DMS153 treated with DMSO at 0.1 percent for 48 hours (cell line): ENCODE measurements around the gene CAMTA1.

Source experiments
- DNase-seq: peaks from one replicate; lab custom pipeline; 2025; ENCODE audit not compliant: unreplicated experiment; lab: John Stamatoyannopoulos, UW

Gene CAMTA1

DNA sequence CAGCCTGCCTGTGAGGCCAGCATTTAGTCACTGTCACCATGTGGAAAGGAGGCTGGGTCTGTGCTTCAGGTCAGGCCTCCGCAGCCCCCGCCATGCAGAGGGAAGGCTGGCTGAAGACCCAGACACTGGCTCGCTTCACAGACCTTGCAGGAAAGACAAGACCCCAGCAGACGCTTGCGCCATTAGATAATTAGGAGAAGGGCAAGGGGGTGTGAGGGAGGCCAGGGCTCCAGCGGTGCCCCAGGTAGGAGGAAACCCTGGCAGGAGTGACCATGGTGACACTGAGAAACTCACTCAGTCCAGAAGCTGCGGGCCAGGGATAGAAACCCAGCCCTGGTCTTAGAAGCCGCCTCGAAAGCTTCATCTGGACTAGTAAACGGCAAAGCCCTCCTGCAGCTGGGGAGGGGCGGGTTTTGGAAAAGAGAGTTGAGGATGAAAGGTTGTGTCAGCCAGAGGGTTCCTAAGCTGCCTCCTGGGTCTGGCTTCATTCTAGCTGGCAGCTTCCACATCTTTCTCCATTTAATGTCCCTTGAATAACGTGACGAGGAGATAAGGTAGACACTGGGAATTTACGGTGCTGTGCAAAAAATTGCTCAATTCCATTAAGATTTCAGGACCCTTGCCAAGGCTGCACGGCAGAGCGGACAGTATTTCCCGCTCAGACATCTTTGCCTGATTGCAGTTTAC lies 691.8 kb downstream of the CAMTA1 start:
- DNase-seq = no peak

- DNase-seq = no peak
These were observed 692.3 kb downstream of the CAMTA1 start for GRCh38 chr1:7477593-7477992.

DNA sequence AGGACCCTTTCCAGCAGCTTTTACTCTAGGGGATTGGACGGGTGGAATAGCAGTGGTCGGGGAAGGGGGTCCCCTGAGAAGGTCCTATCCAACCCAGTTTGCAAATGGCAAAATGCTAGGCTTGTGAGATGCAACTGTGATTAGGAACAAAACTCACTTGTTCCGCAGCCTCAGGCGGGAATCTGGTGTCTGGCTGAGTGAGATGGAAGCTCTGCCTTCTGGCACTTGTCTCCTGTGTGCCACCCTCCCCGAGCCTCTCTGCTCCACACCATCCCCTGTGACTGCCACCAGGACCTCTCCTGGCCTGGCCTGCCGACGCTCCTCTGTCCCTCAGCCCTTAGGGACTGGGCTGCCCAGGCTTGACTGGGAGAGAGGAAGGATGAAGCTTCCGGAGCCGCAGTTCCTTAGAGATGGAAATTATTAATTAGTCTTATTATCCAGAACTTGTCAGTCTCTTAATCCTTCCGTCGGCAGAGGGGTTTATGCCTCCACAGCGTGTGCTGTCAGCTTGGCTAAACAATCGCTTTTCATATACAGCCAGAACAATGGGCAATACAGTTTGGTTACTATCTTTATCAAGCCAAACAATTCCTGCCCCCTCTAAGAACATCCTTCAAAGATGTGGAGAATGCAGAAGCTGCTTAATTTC lies 693.0 kb downstream of the CAMTA1 start:
- DNase-seq = no peak

DNA sequence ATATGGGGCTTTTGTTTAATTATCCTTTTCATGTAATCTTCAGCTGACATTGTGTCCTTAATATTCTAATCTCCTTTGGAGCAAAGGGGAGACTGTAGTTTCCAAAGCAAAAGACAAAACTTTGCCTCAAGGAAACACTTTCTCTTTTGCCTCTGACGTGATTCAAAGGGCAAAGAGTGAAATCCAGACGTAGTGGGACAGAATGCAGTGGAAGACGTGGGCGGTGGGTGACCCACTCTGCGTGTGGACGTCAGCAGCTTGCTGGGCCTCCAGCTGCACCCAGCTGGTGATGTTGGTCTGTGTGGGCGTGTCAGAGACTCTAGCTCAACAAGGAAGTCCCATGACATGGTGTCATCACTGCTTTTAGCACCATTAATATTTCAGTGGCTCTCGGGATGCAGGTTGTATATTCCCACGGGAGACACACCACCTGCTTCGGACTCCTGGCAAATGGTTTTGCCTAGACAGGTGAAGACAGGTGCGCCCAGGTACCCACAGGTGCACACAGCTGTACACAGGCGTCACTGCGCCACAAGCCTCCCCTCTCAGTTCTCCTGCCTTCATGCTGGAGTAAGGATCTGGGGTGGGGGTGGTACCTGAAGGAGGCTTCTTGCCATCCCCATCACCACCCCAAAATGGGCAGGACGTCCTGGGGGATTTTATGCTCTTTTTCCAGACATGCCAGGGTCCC lies 693.7 kb downstream of the CAMTA1 start:
- DNase-seq = peak; percentile 82

DNA sequence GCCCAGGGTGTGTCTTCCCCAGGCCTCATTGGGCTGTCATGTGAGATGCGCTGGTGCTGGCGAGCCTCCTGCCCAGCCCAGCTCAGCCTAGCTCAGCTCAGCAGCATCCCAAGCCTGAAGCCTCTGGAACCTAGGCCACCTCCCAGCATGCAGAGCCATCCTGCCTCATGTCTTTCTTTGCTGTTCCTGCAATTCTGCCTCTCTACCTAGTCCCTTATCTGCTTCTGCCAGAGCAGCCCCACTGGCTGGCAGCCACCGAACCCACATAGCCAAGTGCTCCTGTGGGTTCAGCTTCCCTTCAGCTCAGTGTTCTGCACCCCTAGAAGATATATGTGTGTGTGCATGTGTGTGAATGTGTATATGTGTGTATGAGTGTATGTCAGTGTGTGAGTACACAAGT lies 694.3 kb downstream of the CAMTA1 start:
- DNase-seq = peak; percentile 55

GRCh38 chr1:7481194-7481593 lies 695.9 kb downstream of the CAMTA1 start:
- DNase-seq = no peak

DNA sequence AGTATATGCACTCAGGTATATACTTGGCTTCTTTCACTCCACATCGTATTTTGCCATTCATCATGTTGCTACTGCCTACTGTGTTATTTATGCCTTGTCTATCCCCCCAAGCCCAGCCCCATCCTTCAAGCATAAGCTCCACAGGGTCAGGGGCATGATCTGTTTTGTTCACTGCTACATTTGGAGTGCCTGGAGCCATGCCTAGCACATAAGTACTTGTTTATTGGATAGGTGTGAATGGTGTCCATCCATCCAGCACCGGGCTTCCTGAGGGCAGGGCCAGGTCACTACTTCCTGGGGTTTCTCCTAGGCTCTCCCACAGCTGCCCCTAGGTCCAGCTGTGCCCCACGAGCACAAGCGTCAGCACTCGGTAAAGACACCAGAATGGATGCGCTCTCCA lies 696.8 kb downstream of the CAMTA1 start:
- no peak for DNase-seq

DNA sequence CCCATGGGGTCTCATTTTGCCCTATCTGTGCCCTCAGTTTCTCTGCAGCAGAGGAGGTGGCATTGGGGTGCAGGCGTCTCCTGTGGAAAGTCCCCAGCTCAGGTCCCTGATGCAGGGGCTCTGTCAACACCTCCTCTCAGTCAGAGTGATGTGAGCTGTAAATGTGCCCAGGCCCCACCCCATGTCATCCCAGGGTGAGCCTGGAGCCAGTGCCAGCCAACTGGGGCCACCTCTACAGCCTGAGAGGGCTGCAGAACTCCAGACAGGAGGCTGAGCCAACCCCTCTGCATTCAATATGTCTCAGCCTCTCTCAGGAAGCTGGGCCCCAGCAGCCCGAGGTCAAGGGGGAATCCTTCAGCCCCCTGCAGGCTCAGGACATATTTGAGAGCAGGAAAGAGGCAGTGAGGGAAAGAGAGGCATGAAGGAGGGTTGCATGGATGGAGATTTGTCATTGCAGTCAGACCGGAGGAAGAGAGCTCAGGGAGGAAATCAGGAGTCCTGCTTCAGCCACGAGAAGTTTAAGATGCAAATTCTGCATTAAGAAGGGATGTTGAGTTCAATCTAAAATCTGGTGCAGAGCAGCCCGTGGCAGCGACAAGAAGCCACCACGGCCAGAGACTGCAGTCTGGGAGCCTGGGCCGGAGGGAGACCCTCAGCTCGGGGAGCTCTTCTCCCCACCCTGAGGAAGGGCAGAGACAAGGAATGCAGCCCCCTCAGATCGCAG lies 697.7 kb downstream of the CAMTA1 start:
- DNase-seq = no peak

DNA sequence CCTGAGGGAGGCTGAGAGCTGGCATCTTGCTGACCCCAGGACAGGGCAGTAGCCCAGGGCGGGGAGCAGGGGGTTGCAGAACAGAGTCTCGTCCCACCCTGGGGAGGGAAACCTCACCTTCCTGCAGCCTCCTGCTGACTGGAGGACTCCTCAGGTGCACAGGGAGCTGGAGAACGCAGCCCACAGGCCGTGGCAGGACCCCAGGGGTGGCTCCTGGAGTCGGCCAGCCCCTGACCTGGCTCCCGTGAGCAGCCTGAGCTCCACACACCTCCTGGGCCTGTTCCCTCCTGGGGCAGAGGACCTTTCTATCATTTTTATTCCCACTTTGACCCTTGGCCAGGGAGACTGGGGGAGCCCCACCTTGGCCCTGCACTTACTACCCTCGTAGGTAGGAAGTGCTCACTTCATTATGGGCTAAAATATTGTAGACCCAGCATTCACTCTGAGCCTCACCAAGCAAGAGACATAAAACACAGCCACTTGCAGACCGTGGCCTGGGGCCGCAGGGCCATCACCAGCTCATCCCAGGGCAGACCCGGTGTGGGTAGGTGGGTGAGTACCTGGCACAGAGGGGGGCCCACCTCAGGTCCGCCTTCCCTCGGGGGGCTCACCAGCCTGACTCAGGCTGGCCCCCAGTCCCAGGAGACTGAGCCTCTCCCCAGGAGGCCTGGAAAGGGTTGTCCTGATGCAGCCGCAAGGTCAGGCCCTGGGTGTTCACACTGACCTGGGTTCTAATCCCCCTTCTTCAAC lies 698.6 kb downstream of the CAMTA1 start:
- DNase-seq = no peak

- DNase-seq = no peak
These were observed 700.0 kb downstream of the CAMTA1 start for GRCh38 chr1:7485086-7485780.

- no peak for DNase-seq
These were observed 700.6 kb downstream of the CAMTA1 start for GRCh38 chr1:7485826-7486225.

- no peak for DNase-seq
These were observed 702.7 kb downstream of the CAMTA1 start for GRCh38 chr1:7487766-7488474.

- no peak for DNase-seq
These were observed 703.2 kb downstream of the CAMTA1 start for GRCh38 chr1:7488475-7488842.

- no peak for DNase-seq
These were observed 704.3 kb downstream of the CAMTA1 start for GRCh38 chr1:7489586-7489985.

DNA sequence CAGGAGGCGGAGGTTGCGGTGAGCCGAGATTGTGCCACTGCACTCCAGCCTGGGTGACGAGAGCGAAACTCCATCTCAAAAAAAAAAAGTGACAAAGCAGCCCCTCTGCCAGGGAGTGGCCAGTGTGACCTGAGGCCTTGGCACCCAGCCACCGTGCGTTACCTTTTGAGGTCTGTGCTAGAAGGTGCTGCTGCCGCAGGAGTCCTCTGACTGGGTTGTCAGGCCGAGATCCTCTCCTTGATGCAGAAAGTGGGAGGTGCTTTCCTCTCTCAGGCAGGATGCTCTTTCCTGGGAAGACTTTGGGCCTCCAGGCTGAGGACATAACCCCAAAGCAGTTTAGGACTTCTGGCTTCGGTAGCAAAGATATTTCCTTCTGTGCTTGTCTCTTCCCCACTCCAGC lies 705.3 kb downstream of the CAMTA1 start:
- DNase-seq = no peak

DNA sequence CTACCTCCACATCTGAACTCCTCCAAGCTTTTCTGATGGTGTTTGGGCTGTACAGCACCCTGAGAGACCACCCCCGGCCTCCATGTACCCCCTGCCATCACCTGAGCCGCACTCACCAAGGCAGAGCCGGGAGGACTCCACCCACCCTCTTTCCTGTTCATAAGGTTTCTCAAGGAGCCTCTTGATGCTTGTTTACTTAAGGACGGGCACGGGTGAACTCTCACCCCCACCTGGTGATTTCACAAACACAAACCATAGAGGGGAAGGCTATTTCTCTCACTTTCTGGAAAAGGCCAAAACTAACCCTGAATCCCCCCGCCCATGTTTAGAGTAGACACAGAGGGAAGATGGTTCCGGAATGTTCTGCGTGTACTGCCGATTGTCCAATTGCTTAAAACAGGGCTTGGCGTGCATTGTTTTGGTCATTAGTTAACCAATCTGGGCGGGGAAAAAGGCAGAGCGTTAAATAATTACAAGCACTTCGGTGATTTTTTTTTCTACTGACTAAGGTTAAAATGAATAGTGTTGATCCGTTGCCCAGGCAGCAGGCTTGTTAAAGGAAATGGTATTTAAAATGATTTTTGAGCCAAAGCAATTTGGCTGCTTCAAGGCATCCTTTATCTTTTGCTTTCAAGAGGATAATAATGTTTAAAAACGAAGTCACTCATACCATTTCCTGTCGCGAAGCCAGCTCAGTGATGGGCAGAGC lies 706.0 kb downstream of the CAMTA1 start:
- peak; percentile 96 for DNase-seq

GRCh38 chr1:7491818-7492173 lies 706.5 kb downstream of the CAMTA1 start:
- DNase-seq = no peak

DNA sequence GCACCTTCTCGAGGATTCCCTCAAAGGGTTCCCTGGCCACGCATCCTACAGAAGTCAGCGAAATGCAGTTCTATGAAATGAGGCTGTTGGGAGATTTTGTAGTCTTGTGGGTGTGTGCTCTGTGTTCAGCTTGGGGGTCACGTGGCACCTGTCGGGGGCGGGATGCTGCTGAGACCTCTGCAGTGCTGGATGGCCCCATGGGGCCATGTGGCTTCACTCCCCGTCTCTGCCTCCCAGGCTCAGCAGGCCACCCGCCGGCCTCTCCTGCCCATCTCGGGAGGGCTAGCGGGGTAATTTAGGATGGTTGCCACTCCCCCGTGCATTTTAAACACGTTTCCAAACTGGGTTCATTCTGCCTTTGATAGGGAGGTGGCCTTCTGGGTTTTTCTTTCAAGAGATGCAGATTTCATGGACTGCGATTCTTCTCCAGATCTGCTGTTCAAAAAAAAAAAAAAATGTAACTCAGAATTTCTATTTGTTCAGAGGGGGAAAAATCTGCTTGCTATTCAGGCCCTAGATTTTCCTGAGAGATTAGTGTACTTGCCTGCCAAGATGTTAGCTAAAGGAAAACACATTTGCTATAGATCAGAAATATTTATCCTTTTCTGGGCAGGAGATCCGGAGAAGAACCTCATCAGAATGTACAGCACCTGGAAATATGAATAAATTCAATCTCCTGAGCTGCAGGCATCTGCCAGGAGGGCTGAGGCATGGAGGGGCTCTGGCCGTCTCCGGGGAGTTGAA lies 708.6 kb downstream of the CAMTA1 start:
- no peak for DNase-seq

DNA sequence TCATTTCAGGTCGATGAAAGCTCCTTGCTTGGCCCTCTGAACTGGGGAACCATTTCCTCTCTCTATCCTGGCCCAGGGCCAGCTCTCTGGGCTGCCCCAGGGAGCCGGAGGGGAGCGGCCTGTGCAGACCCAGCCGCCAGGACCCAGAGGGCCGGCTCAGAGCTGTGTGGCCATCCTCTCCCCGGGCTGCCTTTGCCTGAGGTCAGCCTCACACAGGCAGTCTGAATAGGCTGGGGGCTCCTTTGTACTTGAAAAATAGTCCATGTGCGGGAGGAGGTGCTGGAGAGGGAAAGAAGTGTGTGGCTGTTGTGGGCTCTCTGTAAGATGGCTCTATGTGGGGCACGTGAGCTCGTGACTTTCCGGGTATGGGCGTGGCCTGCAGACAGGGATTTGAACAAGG lies 710.7 kb downstream of the CAMTA1 start:
- no peak for DNase-seq
